Fibroblast of villous mesenchyme (primary cell): Measurements from ENCODE around the gene IFNB1. TPM values are rescaled to one million over a fixed set of nuclear protein-coding genes. Genes with fewer than 3 reads are reported as not detected.

ENCODE experiments used
- DNase-seq: peaks from one replicate; pipeline ENCODE4 v3.0.0-alpha.2; 2010; ENCODE audit warnings: low read depth
- H3K4me3 ChIP-seq: 2 replicates; pipeline ENCODE4 v1.5.1; 2011; ENCODE audit warnings: low read depth, mild to moderate bottlenecking, low read length
- total RNA-seq: library from RNA; depleted of rRNA; stranded (reverse); fragments of >200 nt; gene quantifications from 2 replicates; pipeline ENCODE4 v1.2.3, GENCODE V29; 2012
- TF ChIP-seq, protein P1 (sequence below): IDR thresholded peaks from 2 replicates; pipeline ENCODE4 v1.5.1; 2012; ENCODE audit warnings: low read depth, mild to moderate bottlenecking, low read length; ENCODE audit not compliant: insufficient read depth

The IFNB1 gene
- not detected in 2 replicates for total RNA-seq

DNA sequence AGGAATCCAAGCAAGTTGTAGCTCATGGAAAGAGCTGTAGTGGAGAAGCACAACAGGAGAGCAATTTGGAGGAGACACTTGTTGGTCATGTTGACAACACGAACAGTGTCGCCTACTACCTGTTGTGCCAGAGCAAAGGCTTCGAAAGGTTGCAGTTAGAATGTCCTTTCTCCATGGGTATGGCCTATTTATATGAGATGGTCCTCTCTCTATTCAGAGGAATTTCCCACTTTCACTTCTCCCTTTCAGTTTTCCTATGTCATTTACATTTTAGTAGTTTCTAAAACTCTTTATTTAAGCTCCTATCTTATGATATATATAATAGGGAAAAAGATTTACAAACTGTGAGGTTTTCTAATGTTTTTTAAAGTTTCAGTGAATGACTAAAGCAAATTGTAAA, at the start of gene IFNB1:
TSS of gene IFNB1 (minus strand) at position 162 of the 400 bp plus-strand sequence. CDS start at position 89, 73 bp downstream.
- DNase-seq, result no peak
- TF ChIP-seq, protein P1, sequence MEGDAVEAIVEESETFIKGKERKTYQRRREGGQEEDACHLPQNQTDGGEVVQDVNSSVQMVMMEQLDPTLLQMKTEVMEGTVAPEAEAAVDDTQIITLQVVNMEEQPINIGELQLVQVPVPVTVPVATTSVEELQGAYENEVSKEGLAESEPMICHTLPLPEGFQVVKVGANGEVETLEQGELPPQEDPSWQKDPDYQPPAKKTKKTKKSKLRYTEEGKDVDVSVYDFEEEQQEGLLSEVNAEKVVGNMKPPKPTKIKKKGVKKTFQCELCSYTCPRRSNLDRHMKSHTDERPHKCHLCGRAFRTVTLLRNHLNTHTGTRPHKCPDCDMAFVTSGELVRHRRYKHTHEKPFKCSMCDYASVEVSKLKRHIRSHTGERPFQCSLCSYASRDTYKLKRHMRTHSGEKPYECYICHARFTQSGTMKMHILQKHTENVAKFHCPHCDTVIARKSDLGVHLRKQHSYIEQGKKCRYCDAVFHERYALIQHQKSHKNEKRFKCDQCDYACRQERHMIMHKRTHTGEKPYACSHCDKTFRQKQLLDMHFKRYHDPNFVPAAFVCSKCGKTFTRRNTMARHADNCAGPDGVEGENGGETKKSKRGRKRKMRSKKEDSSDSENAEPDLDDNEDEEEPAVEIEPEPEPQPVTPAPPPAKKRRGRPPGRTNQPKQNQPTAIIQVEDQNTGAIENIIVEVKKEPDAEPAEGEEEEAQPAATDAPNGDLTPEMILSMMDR, result no peak
- H3K4me3 ChIP-seq, result no peak within 1 kb of the TSS

DNA sequence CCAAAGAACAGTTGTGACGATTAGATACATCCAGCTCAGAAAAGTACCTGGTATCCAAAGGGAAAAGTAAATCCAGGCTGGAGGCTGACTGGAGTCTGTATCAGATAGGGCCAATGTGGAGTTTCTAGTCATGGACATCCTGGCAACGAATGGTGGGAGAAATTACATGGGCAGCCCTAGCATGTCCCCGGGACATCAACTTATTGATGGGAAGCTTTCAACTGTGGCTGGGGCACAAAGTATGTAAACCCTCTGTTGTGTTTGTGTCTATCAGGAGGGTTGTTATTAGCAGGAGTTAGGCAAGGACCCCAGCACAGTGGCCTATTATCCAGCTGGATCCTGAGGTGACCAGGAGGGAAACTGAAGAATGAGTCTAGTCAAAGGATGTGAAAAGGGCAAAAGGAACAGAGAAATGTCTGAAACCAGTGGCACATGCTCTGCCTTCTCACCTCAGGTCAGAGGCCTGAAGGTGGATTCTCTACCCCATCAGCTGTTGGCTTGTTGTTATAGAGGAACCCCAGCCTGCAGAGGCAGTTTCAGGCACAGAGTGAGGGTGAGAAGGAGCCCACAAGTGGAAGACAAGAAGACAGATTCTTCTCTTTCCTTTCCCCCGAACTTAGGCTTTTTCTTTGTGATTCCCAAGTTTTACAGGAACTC, 44.0 kb upstream of the IFNB1 start:
- TF ChIP-seq, protein P1, result no peak
- no peak for DNase-seq
- no peak overlapping the region for H3K4me3 ChIP-seq

GRCh38 chr9:21121079-21121478, 43.3 kb upstream of the IFNB1 start:
- DNase-seq, result no peak

GRCh38 chr9:21119093-21119770, 41.5 kb upstream of the IFNB1 start:
- TF ChIP-seq, protein P1, result no peak
- DNase-seq, result no peak

More at GRCh38 chr9:21121079-21121478, 43.3 kb upstream of the IFNB1 start:
- TF ChIP-seq, protein P1, result no peak
- no peak overlapping the region for H3K4me3 ChIP-seq

GRCh38 chr9:21114311-21114710, 36.6 kb upstream of the IFNB1 start:
- TF ChIP-seq, protein P1, result no peak
- H3K4me3 ChIP-seq, result no peak overlapping the region
- no peak for DNase-seq

More at GRCh38 chr9:21119093-21119770, 41.5 kb upstream of the IFNB1 start:
- H3K4me3 ChIP-seq, result no peak overlapping the region

DNA sequence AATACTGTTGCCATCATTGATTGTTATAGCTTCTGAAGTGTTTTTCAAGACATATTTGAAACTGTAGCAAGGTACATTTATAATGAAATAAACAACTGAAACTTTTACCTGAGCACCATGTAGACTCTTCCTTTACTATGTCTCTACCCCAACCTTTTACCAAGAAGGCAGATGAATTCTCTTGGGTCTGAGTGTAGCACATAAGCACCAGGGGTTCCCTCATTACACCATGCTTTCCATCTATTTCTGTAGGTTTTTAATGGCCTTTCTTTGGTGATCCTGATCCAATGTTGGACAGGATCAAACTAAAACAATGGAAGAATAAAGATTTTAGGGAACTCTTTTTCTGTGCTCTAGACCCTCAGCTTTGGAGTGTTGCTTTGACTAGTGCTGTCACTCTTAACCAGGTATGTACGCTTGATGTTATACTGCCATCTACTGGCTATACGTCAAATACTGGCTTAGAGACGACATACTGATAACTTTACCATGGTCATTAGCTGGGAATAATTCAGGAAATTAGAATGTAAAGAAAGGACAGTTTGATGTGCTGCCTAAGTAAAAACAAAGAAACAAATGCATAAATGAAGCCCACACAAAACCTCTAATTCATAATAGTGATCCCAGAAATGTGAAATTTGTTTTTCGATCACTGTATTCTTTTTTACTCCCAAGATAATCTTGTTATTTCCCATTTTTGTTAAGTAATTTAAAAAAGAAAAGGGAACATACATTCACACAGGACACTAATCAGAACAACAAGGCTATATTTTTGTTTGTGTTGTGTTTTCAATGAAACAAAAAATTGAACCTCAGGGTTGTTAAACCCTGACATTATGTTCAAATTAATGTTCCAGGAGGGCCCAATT, 33.2 kb upstream of the IFNB1 start:
- DNase-seq, result peak; percentile 76
- H3K4me3 ChIP-seq, result no peak overlapping the region
- TF ChIP-seq, protein P1, result peak; percentile 85
